Epithelial cell of esophagus (primary cell): Measurements from ENCODE around the gene GSG1L.

Experiments
- DNase-seq: peaks from one replicate; pipeline ENCODE4 v3.0.0; 2010; ENCODE audit warnings: low read depth
- H3K4me3 ChIP-seq: 2 replicates; pipeline ENCODE4 v1.5.1; 2011; ENCODE audit warnings: mild to moderate bottlenecking, low read length, control low read depth
- CTCF ChIP-seq: IDR thresholded peaks from 2 replicates; pipeline ENCODE4 v1.5.1; 2011; ENCODE audit warnings: low read depth, mild to moderate bottlenecking, low read length, control low read depth, inconsistent platforms; ENCODE audit not compliant: insufficient read depth; ENCODE audit errors: missing control alignments

The GSG1L gene

DNA sequence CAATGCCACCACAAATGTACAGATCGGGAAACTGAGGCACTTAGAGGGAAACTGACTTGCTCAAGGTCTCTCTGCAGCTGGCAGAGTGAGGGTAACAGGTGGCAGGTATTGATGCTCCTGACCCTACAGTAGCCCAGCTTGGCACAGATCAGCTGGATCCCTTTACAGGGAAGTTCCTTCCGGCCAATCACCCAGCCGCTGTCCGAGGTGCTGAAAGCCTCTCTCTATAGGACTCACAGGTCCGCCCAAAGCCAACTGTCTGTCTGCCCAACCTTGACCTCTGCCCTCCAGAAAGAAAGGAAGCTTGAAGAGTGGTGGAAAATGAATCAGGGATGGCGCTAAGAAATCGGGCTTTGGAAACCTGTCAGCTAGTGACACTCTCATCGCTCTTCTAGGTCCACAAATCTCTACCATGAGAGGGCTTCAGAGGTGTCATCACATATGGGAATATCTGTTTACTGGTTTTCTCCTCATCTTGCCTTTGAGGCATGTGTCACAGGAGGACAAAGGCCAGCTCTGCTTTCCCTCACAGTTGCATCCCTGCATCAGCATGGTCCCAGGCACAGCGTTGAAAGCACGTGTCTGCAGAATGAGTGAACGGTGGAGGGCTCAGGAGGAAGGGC lies 267.4 kb downstream of the GSG1L start:
- no peak overlapping the region for H3K4me3 ChIP-seq
- TF ChIP-seq CTCF, result no peak
- DNase-seq, result peak; percentile 50

- H3K4me3 ChIP-seq, result no peak overlapping the region
- TF ChIP-seq CTCF, result no peak
- DNase-seq, result no peak
These were observed 270.3 kb downstream of the GSG1L start for GRCh38 chr16:27793249-27793622.

DNA sequence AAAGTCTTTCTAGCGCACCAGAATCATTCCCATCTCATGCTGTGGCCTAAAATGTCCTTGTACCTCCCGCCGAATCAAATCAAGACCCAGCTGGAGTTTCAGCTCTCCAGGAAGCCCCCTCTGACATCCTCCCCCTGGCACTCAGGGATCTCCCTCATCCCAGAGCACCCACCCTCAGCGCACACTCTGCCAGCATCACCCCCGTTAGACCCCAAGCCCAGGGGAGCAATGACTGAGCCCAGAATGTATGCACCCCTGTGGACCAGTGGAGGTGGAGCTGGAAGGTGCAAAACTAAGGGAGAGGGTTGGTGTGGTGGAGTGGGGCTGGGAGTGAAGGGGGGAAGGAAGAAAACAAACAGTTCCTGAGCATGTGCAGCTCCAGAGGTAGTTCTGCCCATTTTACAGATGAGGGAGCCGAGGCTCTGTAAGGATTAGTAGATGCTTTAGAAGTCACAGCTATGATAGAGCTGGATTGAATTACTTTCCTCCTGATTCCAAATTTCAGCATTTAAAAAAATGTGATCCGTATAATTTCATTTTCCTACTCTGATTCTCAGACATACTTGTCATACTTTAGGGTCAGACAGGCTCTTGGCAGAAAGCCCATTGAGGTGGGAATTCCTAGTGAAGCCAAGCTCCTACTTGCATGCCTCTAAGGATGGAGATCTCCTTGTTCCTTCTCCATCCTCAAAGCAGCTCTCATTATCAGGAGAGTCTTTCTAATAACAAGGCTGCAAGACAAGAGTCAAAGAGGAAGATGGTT lies 270.8 kb downstream of the GSG1L start:
- no peak for DNase-seq
- H3K4me3 ChIP-seq, result no peak overlapping the region
- no peak for TF ChIP-seq CTCF

- DNase-seq, result no peak
- H3K4me3 ChIP-seq, result no peak overlapping the region
- TF ChIP-seq CTCF, result no peak
These were observed 272.2 kb downstream of the GSG1L start for GRCh38 chr16:27791404-27791719.

GRCh38 chr16:27790546-27791403 lies 272.7 kb downstream of the GSG1L start:
- no peak for TF ChIP-seq CTCF
- no peak overlapping the region for H3K4me3 ChIP-seq
- DNase-seq, result no peak

DNA sequence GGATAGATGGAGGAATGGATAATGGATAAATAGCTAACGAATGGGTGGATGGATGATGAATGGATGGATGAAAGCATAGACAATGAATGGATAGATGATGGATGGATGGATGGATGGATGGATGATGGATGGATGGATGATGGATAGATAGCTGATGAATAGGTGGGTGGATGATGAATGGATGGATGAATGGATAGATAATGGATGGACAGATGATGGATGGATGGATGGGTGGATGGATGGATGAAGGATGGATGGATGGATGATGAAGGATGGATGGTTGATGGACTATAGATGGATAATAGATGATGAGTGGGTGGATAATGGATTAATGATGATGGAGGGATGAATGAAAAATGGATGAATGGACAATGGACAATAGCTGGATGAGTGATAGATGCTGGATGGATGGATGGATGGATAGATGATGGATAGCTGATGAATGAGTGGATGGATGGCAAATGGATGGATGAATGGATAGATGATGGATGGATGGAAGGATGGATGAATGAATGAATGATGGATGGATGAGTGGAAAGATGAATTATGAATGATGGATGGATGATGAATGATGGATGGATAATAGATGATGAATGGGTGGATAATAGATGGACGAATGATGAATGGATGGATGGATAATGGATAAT lies 273.8 kb downstream of the GSG1L start:
- TF ChIP-seq CTCF, result no peak
- no peak overlapping the region for H3K4me3 ChIP-seq
- no peak for DNase-seq
